Measurements from ENCODE around the gene UTP4. TPM values are rescaled to one million over a fixed set of nuclear protein-coding genes. Genes with fewer than 3 reads are reported as not detected.
"Not testable (repeated sequence)": the region's sequence is repeated elsewhere in the genome, so short reads cannot be mapped to it uniquely, and the experiment has no call there.

The UTP4 gene
- total RNA-seq, 1 experiment from 2014 or later: 28.1 TPM

DNA sequence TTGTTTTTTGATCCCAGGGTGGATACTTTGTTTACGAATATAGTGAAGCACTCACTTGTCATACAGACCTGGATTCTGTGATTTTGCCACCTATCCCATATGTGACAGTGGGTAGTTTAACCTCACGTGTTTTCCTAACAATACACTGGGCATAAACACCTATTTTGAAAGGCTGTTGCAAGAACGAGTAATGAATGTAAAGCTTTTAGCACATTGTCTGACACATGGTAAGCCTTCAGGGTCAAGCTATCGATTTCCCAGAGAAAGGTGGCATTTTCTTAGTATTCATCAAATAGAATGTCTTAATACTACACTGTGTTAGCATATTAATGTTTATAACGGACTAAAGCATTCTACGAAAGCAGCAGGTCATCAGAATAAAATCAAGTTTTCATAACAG lies 2.0 kb upstream of the UTP4 start:
- Histone ChIP-seq H3K36me3 (peaks cover 68% of the 10 kb centered on the region), H3K4me3 (0 out of 2 replicates have a peak overlapping the region, but pooled peaks have one; percentile 99), H3K4me1 (replicated peaks) (peaks cover 23% of the 10 kb centered on the region), H3K27me3 (replicated peaks) (no peaks in the 10 kb centered on the region), H3K9me3 (replicated peaks) (no peaks in the 10 kb centered on the region; the same call in 1 of the 2 replicates), H3K27ac (no peak overlapping the region)
- DNase-seq (ENCODE audit: low read depth in 1 of 2, low spot score in 2 of 2): no peak

DNA sequence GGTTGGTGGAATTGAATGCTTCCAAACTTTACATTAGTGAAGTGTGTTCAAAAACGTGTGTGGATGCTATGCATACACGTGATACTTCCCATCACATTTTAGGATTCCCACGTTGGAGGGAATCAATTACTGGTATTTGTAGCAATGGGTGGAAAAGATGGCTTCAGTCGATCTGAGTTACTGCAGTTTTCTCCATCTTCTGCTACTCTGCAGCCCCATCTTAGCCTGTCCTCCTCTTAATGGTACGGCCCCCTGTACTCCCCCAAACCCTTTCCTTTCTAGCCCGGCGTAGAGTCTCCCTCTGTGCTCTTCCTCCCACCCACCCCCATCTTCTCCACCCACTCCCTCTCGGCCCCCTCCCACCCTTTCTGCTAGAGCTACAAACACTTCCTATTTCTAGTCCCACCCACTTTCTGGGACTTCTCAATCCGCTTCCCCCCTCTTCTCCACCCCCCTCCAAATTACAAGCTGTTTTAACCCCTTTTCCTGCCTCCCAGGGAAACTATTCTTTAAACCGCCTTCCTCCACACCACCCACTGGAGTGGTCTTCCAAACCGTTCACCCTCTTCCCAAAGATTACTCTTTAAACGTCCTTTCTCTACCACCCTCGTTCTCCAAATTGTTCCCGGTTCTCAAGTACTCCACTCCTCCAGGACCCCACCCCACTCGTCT lies 1.1 kb upstream of the UTP4 start:
- H3K36me3 ChIP-seq: peaks cover 70% of the 10 kb centered on the region
- H3K4me3 ChIP-seq: peak overlapping the region; percentile 99
- H3K4me1 ChIP-seq (replicated peaks): peaks cover 23% of the 10 kb centered on the region
- no peaks in the 10 kb centered on the region for H3K27me3 ChIP-seq (replicated peaks)
- no peaks in the 10 kb centered on the region; the same call in 1 of the 2 replicates for H3K9me3 ChIP-seq (replicated peaks)
- peak overlapping the region; percentile 90 for H3K27ac ChIP-seq
- no peak for DNase-seq (ENCODE audit: low read depth in 1 of 2, low spot score in 2 of 2)

DNA sequence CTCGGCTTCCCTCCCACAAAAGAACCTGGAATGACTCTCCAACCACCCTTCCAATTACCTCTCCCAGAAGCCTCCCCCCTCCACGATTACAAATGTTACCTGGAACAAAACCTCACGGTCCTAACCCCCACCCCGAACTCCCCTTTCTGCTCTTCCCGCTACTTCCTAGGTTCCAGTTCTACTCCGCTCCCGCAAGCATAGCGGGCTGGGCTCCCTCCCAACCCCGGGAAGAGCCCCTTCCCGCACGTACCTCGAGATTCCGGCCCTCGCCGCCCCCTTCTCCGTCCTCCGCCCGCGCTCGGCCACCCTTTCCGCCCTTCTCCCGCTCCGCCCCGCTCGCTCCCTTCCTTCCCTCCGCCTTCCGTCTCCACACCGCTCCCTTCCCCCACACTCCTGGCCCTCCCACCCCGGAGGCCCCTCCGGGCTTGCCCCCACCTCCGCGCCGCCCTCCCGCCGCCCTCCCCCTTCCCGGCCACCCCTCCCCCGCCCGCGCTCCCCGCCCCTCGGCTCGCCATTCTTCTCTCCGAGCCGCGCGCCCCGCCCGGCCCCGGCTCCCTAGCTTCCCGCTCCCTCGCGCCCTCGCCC lies 518 bp upstream of the UTP4 start:
- H3K27me3 ChIP-seq (replicated peaks): no peaks in the 10 kb centered on the region
- peak overlapping the region; percentile 99 for H3K4me3 ChIP-seq
- peak overlapping the region; percentile 90 for H3K27ac ChIP-seq
- peak; percentile 50 to 92 for DNase-seq (ENCODE audit: low read depth in 1 of 2, low spot score in 2 of 2)
- no peaks in the 10 kb centered on the region; the same call in 1 of the 2 replicates for H3K9me3 ChIP-seq (replicated peaks)
- peaks cover 73% of the 10 kb centered on the region for H3K36me3 ChIP-seq
- peaks cover 23% of the 10 kb centered on the region for H3K4me1 ChIP-seq (replicated peaks)

DNA sequence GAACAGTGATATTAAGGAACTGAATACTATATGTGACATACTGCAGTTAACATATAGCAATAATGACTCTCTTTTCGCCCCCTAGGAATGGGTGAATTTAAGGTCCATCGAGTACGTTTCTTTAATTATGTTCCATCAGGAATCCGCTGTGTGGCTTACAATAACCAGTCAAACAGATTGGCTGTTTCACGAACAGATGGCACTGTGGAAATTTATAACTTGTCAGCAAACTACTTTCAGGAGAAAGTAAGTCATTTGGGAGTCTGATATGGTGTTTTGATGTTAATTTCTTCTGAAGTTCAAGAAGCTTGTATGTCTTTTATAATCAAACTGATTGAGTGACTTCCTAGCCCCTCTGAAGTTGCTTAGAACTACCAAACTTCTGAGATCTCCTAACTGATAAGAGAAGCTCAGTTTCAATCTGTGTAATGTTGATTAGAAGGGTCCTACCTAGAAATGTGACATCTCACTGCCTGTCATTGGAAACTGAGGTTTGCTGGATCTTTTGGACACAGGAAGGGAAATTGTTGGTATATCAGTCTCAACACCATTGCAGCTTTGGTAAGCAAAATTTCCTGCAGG lies 1.0 kb downstream of the UTP4 start:
- Histone ChIP-seq H3K4me3 (peak overlapping the region; percentile 99), H3K4me1 (replicated peaks) (peaks cover 23% of the 10 kb centered on the region), H3K36me3 (peaks cover 75% of the 10 kb centered on the region), H3K27ac (no peak overlapping the region), H3K9me3 (replicated peaks) (no peaks in the 10 kb centered on the region; the same call in 1 of the 2 replicates), H3K27me3 (replicated peaks) (no peaks in the 10 kb centered on the region)
- no peak for DNase-seq (ENCODE audit: low read depth in 1 of 2, low spot score in 2 of 2)

GRCh38 chr16:69138608-69139007 lies 6.2 kb downstream of the UTP4 start:
- Histone ChIP-seq H3K27ac (no peak overlapping the region), H3K4me3 (no peak overlapping the region), H3K36me3 (peaks cover 85% of the 10 kb centered on the region), H3K27me3 (replicated peaks) (no peaks in the 10 kb centered on the region), H3K4me1 (replicated peaks) (peaks cover 6% of the 10 kb centered on the region), H3K9me3 (replicated peaks) (no peaks in the 10 kb centered on the region)
- DNase-seq (ENCODE audit: low read depth in 1 of 2, low spot score in 2 of 2): no peak

GRCh38 chr16:69139464-69139863 lies 7.0 kb downstream of the UTP4 start:
- DNase-seq (ENCODE audit: low read depth in 1 of 2, low spot score in 2 of 2); H3K9me3 ChIP-seq (replicated peaks); H3K4me1 ChIP-seq (replicated peaks); H3K27ac ChIP-seq; H3K27me3 ChIP-seq (replicated peaks); H3K4me3 ChIP-seq: not testable (repeated sequence)
- H3K36me3 ChIP-seq: peaks cover 86% of the 10 kb centered on the region

DNA sequence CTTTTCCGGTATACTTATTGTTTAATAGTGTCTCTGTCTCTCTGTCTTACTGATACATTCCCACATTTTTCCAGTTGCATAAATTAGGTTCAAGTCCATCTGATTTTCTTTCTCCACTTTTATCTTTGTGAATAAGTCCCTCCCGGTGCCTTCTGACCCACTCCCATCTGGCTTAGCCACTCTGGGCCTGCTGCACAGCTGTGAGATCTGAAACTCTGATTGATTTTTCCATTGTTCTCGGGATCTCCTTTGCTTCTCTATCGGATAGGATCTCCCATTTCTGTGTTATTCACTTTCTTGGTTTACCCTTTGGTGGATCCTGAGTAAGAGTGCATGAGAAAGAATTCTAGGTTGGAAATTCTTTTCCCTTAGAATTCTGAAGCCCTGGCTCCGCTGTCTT lies 8.6 kb downstream of the UTP4 start:
- no peak overlapping the region for H3K4me3 ChIP-seq

GRCh38 chr16:69141936-69142335 lies 9.5 kb downstream of the UTP4 start:
- no peak for DNase-seq (ENCODE audit: low read depth in 1 of 2, low spot score in 2 of 2)
- H3K36me3 ChIP-seq: peaks cover 85% of the 10 kb centered on the region
- no peak overlapping the region for H3K4me3 ChIP-seq
- H3K27me3 ChIP-seq (replicated peaks): no peaks in the 10 kb centered on the region
- no peaks in the 10 kb centered on the region for H3K4me1 ChIP-seq (replicated peaks)
- H3K27ac ChIP-seq: no peak overlapping the region
- no peaks in the 10 kb centered on the region for H3K9me3 ChIP-seq (replicated peaks)

More for the DNA sequence above, 8.6 kb downstream of the UTP4 start:
- Histone ChIP-seq H3K9me3 (replicated peaks) (no peaks in the 10 kb centered on the region), H3K27ac (no peak overlapping the region), H3K4me1 (replicated peaks) (no peaks in the 10 kb centered on the region), H3K36me3 (peaks cover 89% of the 10 kb centered on the region), H3K27me3 (replicated peaks) (no peaks in the 10 kb centered on the region)
- DNase-seq (ENCODE audit: low read depth in 1 of 2, low spot score in 2 of 2): no peak

GRCh38 chr16:69143116-69143515 lies 10.7 kb downstream of the UTP4 start:
- H3K9me3 ChIP-seq (replicated peaks): no peaks in the 10 kb centered on the region
- no peak overlapping the region for H3K4me3 ChIP-seq
- no peaks in the 10 kb centered on the region for H3K27me3 ChIP-seq (replicated peaks)
- peaks cover 73% of the 10 kb centered on the region for H3K36me3 ChIP-seq
- no peak for DNase-seq (ENCODE audit: low read depth in 1 of 2, low spot score in 2 of 2)
- H3K4me1 ChIP-seq (replicated peaks): no peaks in the 10 kb centered on the region
- H3K27ac ChIP-seq: no peak overlapping the region

DNA sequence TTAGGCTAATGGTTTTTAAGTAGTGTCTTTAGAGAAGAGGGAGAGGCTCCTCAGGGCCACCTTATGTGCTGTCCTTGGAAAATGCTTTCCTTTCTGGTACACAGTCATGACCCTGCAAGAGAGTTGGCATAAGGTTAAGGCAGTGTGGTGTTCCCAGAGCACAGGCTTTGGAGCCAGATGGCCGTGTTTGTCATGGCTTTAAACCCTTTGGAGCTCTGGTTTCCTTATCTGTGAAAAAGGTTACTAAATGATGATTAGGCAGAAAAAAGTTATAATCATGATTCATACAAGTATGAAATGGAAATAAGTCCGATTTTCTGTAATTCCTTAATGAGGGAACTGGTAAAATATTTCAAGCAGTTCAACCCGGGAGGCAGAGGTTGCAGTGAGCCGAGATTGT lies 13.2 kb downstream of the UTP4 start:
- Histone ChIP-seq H3K27me3 (replicated peaks) (no peaks in the 10 kb centered on the region), H3K4me1 (replicated peaks) (no peaks in the 10 kb centered on the region), H3K36me3 (peaks cover 75% of the 10 kb centered on the region), H3K27ac (no peak overlapping the region), H3K4me3 (no peak overlapping the region), H3K9me3 (replicated peaks) (no peaks in the 10 kb centered on the region)
- DNase-seq (ENCODE audit: low read depth in 1 of 2, low spot score in 2 of 2): no peak

- H3K4me1 ChIP-seq (replicated peaks); H3K27ac ChIP-seq; H3K4me3 ChIP-seq; DNase-seq (ENCODE audit: low read depth in 1 of 2, low spot score in 2 of 2); H3K27me3 ChIP-seq (replicated peaks); H3K9me3 ChIP-seq (replicated peaks): not testable (repeated sequence)
- peaks cover 69% of the 10 kb centered on the region for H3K36me3 ChIP-seq
Measured at GRCh38 chr16:69149621-69150020, 17.2 kb downstream of the UTP4 start.

DNA sequence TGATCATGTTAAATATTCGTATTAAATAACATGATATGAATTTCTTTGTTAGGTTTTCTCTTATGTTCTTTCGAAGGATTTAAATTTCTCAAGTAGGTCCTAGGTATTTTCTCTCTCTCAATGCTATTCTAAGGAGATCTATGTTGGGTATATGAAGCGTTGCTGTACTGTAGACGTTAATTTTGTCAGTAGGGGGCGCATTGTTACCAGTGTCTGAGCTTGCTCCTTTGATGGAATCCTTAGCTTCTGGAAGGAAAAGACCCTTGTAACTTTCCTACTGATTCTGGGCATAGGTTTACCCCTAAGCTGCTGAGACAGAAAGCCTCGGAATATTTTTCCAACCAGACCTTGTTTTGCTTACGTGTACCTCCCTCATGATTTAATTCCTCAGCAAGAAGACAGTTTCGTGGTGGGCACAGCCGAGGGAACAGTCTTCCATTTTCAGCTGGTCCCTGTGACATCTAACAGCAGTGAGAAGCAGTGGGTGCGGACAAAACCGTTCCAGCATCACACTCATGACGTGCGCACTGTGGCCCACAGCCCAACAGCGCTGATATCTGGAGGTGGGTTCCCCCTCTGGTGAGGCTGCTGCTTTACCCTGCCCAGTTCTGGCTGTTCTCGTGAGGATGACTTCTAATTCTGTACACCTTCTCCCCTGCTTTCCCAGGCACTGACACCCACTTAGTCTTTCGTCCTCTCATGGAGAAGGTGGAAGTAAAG lies 17.9 kb downstream of the UTP4 start:
- Histone ChIP-seq H3K4me1 (replicated peaks) (no peaks in the 10 kb centered on the region), H3K27me3 (replicated peaks) (no peaks in the 10 kb centered on the region), H3K36me3 (peaks cover 71% of the 10 kb centered on the region), H3K27ac (no peak overlapping the region), H3K4me3 (no peak overlapping the region), H3K9me3 (replicated peaks) (no peaks in the 10 kb centered on the region)
- peak; percentile 52 to 64 for DNase-seq (ENCODE audit: low read depth in 1 of 2, low spot score in 2 of 2)

DNA sequence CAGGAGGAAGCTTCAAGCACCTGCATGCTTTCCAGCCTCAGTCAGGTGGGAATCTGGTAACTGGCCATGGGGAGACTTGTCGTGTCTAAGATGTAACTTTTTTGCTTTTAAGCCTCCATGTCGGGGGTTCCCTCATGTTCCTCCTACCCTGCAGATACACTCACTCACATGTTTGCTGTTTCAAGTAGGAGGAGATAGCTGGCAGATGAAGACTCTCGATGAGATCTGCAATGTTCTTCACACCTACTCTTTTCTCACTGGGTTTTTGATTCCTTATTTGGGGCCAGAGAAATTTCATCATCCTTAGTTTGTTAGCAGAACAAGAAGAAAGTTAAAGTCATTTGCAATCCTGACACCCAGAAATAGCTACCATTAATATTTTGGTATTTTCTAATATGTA lies 24.7 kb downstream of the UTP4 start:
- peaks cover 88% of the 10 kb centered on the region for H3K36me3 ChIP-seq
- no peaks in the 10 kb centered on the region for H3K9me3 ChIP-seq (replicated peaks)
- no peaks in the 10 kb centered on the region for H3K27me3 ChIP-seq (replicated peaks)
- no peak overlapping the region for H3K4me3 ChIP-seq
- DNase-seq (ENCODE audit: low read depth in 1 of 2, low spot score in 2 of 2): no peak
- H3K27ac ChIP-seq: no peak overlapping the region
- no peaks in the 10 kb centered on the region for H3K4me1 ChIP-seq (replicated peaks)

- H3K27ac ChIP-seq: no peak overlapping the region
- H3K4me1 ChIP-seq (replicated peaks): no peaks in the 10 kb centered on the region
- no peaks in the 10 kb centered on the region for H3K9me3 ChIP-seq (replicated peaks)
- DNase-seq (ENCODE audit: low read depth in 1 of 2, low spot score in 2 of 2): no peak
- no peak overlapping the region for H3K4me3 ChIP-seq
- no peaks in the 10 kb centered on the region for H3K27me3 ChIP-seq (replicated peaks)
- peaks cover 85% of the 10 kb centered on the region for H3K36me3 ChIP-seq
Measured at GRCh38 chr16:69160192-69160591, 27.7 kb downstream of the UTP4 start.

Data from SJSA1 (cell line).